BLaER1 (cell line): ENCODE measurements around the gene PPARGC1A.

Experiments used
- H3K27ac ChIP-seq: shearing (Covaris generic); formaldehyde crosslinking; 2 replicates; pipeline ENCODE4 v1.8.1; 2022
- H3K27me3 ChIP-seq: shearing (Covaris generic); formaldehyde crosslinking; 2 replicates; pipeline ENCODE4 v1.8.1; 2022
- H3K36me3 ChIP-seq: shearing (Covaris generic); formaldehyde crosslinking; 2 replicates; pipeline ENCODE4 v1.8.1; 2022
- H3K4me1 ChIP-seq: shearing (Covaris generic); formaldehyde crosslinking; 2 replicates; pipeline ENCODE4 v1.8.1; 2022
- H3K4me2 ChIP-seq: shearing (Covaris generic); formaldehyde crosslinking; 2 replicates; pipeline ENCODE4 v1.8.1; 2022
- H3K4me3 ChIP-seq: shearing (Covaris generic); formaldehyde crosslinking; 2 replicates; pipeline ENCODE4 v1.8.1; 2022
- H3K9ac ChIP-seq: shearing (Covaris generic); formaldehyde crosslinking; 2 replicates; pipeline ENCODE4 v1.8.1; 2022
- H3K9me3 ChIP-seq: shearing (Covaris generic); formaldehyde crosslinking; 2 replicates; pipeline ENCODE4 v1.8.1; 2022
- H4K20me1 ChIP-seq: shearing (Covaris generic); formaldehyde crosslinking; 2 replicates; pipeline ENCODE4 v1.8.1; 2022
- Cebpa-rat ChIP-seq: shearing (Covaris generic); IDR thresholded peaks from 2 replicates; pipeline ENCODE4 v1.8.1; 2022

The PPARGC1A gene

DNA sequence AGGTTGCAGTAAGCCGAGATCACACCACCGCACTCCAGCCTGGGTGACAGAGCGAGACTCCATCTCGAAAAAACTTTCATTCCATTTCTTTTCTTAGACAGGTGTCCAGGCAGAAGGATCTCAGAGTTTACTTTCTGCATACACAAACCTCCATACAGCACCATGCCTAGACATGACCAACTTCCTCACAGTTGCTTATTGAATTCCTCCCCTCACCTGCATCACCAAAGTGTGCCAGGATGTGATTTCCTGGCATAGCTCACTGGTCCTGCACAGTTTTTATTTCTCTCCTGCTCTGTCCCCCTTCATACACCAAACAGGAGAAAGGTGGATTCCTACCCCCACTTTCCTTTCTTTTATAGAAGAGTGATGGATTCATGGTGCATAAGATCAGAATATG is 34.7 kb upstream of the PPARGC1A start:
- H3K4me2 ChIP-seq, result no peak overlapping the region

DNA sequence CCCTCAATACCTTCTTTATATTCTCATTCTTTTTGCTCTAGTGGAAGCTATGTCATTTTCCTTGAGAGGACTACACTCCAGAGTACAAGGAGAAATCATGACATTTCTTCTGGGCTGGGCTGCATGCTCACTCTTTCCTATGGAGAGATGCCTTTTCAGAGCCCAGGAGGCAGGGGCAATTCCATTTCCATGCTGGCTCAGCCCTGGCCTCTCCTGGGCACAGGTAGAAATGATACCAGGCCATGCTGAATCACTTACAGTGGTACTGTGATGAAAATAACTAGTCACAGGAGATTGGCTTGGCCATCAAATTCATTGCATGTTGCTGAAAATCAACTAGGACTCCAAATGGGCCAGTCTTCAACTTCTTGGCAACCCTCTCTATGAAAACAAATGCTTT is 34.0 kb upstream of the PPARGC1A start:
- H3K9me3 ChIP-seq, result no peaks in the 10 kb centered on the region
- H3K27ac ChIP-seq, result no peak overlapping the region
- no peaks in the 10 kb centered on the region for H3K36me3 ChIP-seq
- H3K4me1 ChIP-seq, result no peaks in the 10 kb centered on the region
- H4K20me1 ChIP-seq, result no peaks in the 10 kb centered on the region
- no peak for TF ChIP-seq Cebpa-rat
- H3K27me3 ChIP-seq, result no peaks in the 10 kb centered on the region
- no peak overlapping the region for H3K9ac ChIP-seq
- no peak overlapping the region for H3K4me2 ChIP-seq
- no peak overlapping the region for H3K4me3 ChIP-seq

More for the DNA sequence above, 34.7 kb upstream of the PPARGC1A start:
- Histone ChIP-seq H3K4me3 (no peak overlapping the region), H3K9me3 (no peaks in the 10 kb centered on the region), H3K9ac (no peak overlapping the region), H4K20me1 (no peaks in the 10 kb centered on the region), H3K36me3 (no peaks in the 10 kb centered on the region), H3K27ac (no peak overlapping the region), H3K27me3 (no peaks in the 10 kb centered on the region), H3K4me1 (no peaks in the 10 kb centered on the region)
- TF ChIP-seq Cebpa-rat, result no peak

DNA sequence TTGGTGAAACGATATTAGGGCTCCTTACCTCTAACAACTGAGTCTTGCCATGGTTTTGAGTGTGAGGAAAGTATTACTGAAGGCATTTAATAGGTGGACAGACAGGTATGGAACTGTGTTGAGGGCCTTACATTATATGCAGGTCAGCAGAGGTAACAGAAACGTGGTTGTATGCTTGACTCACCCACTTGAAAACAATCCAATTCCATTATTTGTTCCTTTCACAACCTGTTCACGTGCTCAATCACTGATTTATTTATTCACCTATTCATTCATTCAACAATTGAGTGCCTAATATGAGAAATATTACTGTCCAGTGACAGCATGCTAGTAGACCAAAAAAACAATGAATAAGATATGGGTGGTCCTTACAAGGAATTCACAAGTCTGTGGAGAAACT is 33.3 kb upstream of the PPARGC1A start:
- H3K4me2 ChIP-seq, result no peak overlapping the region
- H3K36me3 ChIP-seq, result no peaks in the 10 kb centered on the region
- no peak for TF ChIP-seq Cebpa-rat
- H3K9ac ChIP-seq, result no peak overlapping the region
- H3K27me3 ChIP-seq, result no peaks in the 10 kb centered on the region
- H3K27ac ChIP-seq, result no peak overlapping the region
- no peak overlapping the region for H3K4me3 ChIP-seq
- H3K4me1 ChIP-seq, result no peaks in the 10 kb centered on the region
- no peaks in the 10 kb centered on the region for H4K20me1 ChIP-seq
- H3K9me3 ChIP-seq, result no peaks in the 10 kb centered on the region

DNA sequence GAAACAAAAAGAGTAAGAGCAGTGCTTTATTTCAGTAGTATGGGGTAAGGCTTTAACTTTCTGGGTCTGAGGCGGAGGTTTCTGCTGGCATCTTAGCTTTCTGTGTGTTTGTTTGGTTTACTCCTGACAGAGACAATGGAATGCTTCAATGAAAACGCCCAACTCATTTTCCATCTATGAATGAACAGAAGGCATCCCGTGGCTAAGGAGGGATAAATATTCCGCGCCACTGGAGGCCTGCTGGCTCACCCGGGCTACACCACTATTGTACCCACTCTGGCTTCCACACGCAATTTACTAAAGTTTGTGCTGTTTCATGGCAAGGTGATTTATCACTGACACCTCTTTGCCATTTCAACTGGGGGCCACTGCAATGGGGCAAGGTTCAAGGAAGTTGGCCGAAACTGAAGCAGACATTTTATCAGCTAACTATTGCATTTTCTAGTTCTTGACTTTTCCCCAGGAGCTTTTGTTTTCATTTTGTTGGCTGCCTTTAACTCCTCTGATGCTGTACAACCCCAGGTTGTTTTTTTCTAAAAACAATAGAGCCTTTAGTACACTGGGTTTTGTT is 32.8 kb upstream of the PPARGC1A start:
- H3K9ac ChIP-seq, result no peak overlapping the region
- no peaks in the 10 kb centered on the region for H4K20me1 ChIP-seq
- H3K4me3 ChIP-seq, result no peak overlapping the region
- no peak for TF ChIP-seq Cebpa-rat
- no peak overlapping the region for H3K27ac ChIP-seq
- H3K4me1 ChIP-seq, result no peaks in the 10 kb centered on the region
- H3K9me3 ChIP-seq, result no peaks in the 10 kb centered on the region
- no peaks in the 10 kb centered on the region for H3K36me3 ChIP-seq
- no peak overlapping the region for H3K4me2 ChIP-seq
- H3K27me3 ChIP-seq, result no peaks in the 10 kb centered on the region

DNA sequence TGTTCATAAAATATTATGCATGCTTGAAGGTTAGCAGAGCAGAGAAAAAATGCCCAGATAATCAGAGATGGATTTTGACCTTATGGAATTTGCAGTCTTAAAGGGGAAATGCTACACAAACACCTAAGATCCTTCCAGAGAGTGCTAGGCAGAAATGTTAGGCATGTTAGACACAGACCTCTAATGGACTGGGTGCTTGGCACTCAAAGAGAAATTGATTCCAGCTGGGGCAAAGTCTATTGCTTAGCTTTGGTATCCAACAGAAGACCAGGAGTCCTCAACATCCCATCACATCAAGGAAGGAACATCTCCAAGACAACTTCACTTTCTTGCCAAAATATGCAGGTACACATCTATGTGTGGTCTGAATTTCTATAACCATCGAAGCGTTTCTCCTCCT is 32.2 kb upstream of the PPARGC1A start:
- Histone ChIP-seq H3K27ac (no peak overlapping the region), H3K4me3 (no peak overlapping the region), H3K9me3 (no peaks in the 10 kb centered on the region), H3K9ac (no peak overlapping the region), H4K20me1 (no peaks in the 10 kb centered on the region), H3K4me2 (no peak overlapping the region), H3K36me3 (no peaks in the 10 kb centered on the region), H3K4me1 (no peaks in the 10 kb centered on the region), H3K27me3 (no peaks in the 10 kb centered on the region)
- TF ChIP-seq Cebpa-rat, result no peak

DNA sequence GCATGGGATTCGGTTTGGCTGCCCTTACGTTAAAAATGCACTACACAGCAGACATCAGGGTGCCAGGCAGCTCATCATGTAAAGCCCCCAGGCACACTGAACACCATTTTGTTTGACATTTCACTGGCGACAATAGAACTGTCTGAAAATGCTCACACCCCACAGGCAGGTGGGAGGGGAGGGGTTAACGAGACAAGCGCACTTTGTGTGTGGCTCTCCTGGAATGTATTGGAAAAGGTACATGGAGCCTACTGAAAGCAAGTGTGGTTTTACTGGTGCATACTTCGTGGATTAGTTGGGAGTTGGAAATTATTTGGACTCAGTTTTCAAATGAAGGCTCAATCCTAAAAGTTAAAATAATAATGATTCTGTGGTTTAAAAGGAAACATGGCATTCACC is 31.6 kb upstream of the PPARGC1A start:
- no peak overlapping the region for H3K27ac ChIP-seq
- H3K4me2 ChIP-seq, result no peak overlapping the region
- no peaks in the 10 kb centered on the region for H3K36me3 ChIP-seq
- TF ChIP-seq Cebpa-rat, result no peak
- H3K9me3 ChIP-seq, result no peaks in the 10 kb centered on the region
- no peaks in the 10 kb centered on the region for H3K27me3 ChIP-seq
- no peak overlapping the region for H3K4me3 ChIP-seq
- no peaks in the 10 kb centered on the region for H4K20me1 ChIP-seq
- H3K4me1 ChIP-seq, result no peaks in the 10 kb centered on the region
- H3K9ac ChIP-seq, result no peak overlapping the region

DNA sequence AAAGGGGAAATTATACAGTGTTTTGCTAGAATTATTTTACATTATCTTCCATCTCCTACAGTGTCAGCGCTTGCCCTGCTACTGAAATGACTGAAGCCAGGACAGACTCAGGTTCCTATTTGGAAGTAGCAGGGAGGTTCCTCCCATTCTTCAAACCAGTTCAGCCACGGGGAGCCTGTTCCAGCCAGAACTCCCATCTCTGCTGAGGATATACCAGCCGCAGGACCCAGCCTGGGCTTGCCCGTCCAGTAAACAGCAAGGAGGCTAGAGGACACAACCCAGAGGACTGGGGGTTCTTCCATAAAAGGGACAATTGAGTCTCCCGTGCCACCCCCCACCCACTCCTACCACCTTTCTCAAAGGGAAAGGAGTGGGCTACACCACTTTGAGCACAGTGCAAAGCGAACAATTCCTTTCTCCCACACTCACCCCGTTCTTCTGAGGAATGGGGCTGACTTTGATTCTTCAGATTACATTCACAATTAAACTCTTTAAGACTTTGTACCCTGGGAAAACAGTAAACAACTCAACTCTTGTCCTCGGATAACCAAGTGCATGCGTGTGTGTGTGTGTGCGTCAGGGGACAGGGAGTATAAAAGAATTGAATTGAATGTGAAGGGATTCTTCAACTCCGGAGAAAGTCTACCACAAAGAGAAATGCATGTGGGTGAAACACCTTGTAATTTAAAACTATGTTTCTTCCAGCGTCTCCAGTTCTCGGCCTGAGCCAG is 31.0 kb upstream of the PPARGC1A start:
- Histone ChIP-seq H3K4me2 (no peak overlapping the region), H3K4me3 (no peak overlapping the region), H3K36me3 (no peaks in the 10 kb centered on the region), H3K4me1 (no peaks in the 10 kb centered on the region), H4K20me1 (no peaks in the 10 kb centered on the region), H3K27me3 (no peaks in the 10 kb centered on the region), H3K9ac (no peak overlapping the region), H3K9me3 (no peaks in the 10 kb centered on the region), H3K27ac (no peak overlapping the region)
- TF ChIP-seq Cebpa-rat, result no peak

DNA sequence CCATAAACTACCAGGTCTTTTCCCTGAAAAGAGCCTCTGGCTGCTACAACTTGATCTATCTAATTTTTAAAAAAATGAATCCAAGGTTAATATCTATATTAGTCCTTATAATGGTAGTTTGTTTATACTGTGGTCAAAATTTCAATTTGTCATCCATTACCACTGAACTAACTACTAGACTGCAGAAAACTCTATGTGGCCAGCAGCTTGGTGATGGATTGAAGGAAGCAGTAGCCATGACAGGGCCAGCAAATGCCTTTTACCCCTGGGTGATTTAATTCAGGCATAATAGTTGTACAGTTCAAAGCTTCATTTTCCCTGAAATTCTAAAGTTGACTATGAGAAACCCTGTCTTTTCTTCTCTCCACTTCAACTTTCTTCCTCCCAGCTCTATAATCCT is 30.4 kb upstream of the PPARGC1A start:
- Histone ChIP-seq H3K4me3 (no peak overlapping the region), H3K36me3 (no peaks in the 10 kb centered on the region), H3K4me1 (no peaks in the 10 kb centered on the region), H3K4me2 (no peak overlapping the region), H3K9ac (no peak overlapping the region), H3K27ac (no peak overlapping the region), H3K9me3 (no peaks in the 10 kb centered on the region), H3K27me3 (no peaks in the 10 kb centered on the region), H4K20me1 (no peaks in the 10 kb centered on the region)
- no peak for TF ChIP-seq Cebpa-rat

DNA sequence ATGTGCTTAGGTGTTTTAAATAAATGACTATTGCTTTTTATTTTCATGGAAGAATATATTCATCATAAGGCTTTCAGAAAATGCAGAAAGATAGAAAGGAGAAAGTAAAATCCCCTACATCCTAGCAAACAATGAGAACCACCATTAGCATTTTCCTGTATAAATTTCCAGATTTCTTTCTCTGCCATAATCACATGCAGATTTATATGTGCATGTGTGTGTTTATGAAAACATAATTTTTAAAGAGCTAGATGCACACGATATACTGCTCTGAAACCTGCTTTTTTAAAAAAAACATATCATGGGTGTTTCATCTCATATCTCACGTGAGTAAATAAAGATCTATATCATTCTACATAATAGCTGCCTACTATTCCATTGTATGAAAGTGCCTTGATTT is 26.4 kb upstream of the PPARGC1A start:
- H3K9me3 ChIP-seq, result no peaks in the 10 kb centered on the region
- no peak overlapping the region for H3K27ac ChIP-seq
- H3K36me3 ChIP-seq, result no peaks in the 10 kb centered on the region
- H3K27me3 ChIP-seq, result no peaks in the 10 kb centered on the region
- no peak overlapping the region for H3K4me2 ChIP-seq
- no peaks in the 10 kb centered on the region for H4K20me1 ChIP-seq
- no peak for TF ChIP-seq Cebpa-rat
- no peaks in the 10 kb centered on the region for H3K4me1 ChIP-seq
- no peak overlapping the region for H3K4me3 ChIP-seq
- H3K9ac ChIP-seq, result no peak overlapping the region

DNA sequence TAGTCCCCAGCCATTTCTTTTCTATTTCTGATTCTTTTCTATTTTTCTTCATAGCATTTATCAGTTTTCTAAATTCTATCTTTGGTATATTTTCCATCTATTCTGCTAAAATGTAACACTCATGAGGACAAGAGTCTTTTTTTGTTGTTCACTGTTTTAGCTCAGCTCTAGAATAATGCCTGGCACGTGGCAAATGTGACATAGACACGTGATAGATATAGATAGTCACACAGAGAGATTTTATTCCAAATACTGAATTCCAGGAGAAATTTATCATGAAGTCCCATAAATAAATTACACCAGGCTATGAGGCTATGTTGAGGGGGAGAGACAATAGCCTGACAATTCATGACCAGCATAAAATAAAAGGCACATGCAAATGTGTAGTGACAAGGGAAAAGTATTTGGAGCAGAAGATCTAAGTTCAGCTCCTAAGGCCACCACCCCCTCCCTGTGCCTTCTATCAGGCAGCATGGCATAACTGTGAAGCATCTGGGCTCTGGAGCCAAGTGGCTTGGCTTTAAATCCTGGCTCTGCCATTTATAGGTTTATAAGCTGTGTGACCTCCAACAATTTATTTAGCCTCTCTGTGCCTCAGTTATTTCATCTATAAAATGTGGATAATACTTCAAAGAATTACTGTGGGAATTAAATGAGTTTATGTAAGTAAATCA is 25.7 kb upstream of the PPARGC1A start:
- Histone ChIP-seq H3K36me3 (no peaks in the 10 kb centered on the region), H3K4me2 (no peak overlapping the region), H3K4me1 (no peaks in the 10 kb centered on the region), H3K27me3 (no peaks in the 10 kb centered on the region), H3K27ac (no peak overlapping the region), H3K9ac (no peak overlapping the region), H3K4me3 (no peak overlapping the region), H4K20me1 (no peaks in the 10 kb centered on the region), H3K9me3 (no peaks in the 10 kb centered on the region)
- TF ChIP-seq Cebpa-rat, result no peak
